DOHH2 (cell line): Measurements from ENCODE around the gene ARIH2.

Experiments
- H3F3A ChIP-seq: fragments of 200-600 bp; sonication (generic), shearing (Covaris generic); 2 replicates; pipeline ENCODE4 v1.6.0; 2016; ENCODE audit warnings: antibody characterized with exemption, mild to moderate bottlenecking; ENCODE audit not compliant: control insufficient read depth, insufficient read depth
- H3K27ac ChIP-seq: fragments of 200-600 bp; sonication (generic); 2 replicates; pipeline ENCODE4 v1.5.1; 2014; ENCODE audit warnings: low read depth, mild to moderate bottlenecking, low read length, moderate library complexity
- H3K27me3 ChIP-seq: fragments of 200-600 bp; sonication (generic); 2 replicates; pipeline ENCODE4 v1.6.1; 2014; ENCODE audit warnings: mild to moderate bottlenecking, low read length, mixed read lengths; ENCODE audit not compliant: control insufficient read depth
- H3K36me3 ChIP-seq: fragments of 200-600 bp; sonication (generic); 2 replicates; pipeline ENCODE4 v1.6.1; 2014; ENCODE audit warnings: mild to moderate bottlenecking, low read length, moderate library complexity, mixed read lengths; ENCODE audit not compliant: control insufficient read depth
- H3K4me1 ChIP-seq: fragments of 200-600 bp; sonication (generic); 2 replicates; pipeline ENCODE4 v1.6.1; 2014; ENCODE audit warnings: mild to moderate bottlenecking, low read length, mixed read lengths; ENCODE audit not compliant: control insufficient read depth
- H3K4me2 ChIP-seq: fragments of 200-600 bp; sonication (generic); 2 replicates; pipeline ENCODE4 v1.6.0; 2014; ENCODE audit warnings: mild to moderate bottlenecking, low read length, moderate library complexity
- H3K4me3 ChIP-seq: fragments of 200-600 bp; sonication (generic); 2 replicates; pipeline ENCODE4 v1.5.1; 2014; ENCODE audit warnings: mild to moderate bottlenecking, low read length, mixed read lengths
- H3K79me2 ChIP-seq: fragments of 200-600 bp; sonication (generic); 2 replicates; pipeline ENCODE4 v1.6.1; 2014; ENCODE audit warnings: mild to moderate bottlenecking, low read length, mixed read lengths; ENCODE audit not compliant: control insufficient read depth
- H3K9me2 ChIP-seq: fragments of 200-600 bp; sonication (generic); replicated peaks from 2 replicates; pipeline ENCODE4 v1.6.1; 2014; ENCODE audit warnings: mild to moderate bottlenecking, low read length, mixed read lengths; ENCODE audit not compliant: control insufficient read depth
- H3K9me3 ChIP-seq: fragments of 200-600 bp; sonication (generic); 2 replicates; pipeline ENCODE4 v1.6.1; 2014; ENCODE audit warnings: antibody characterized with exemption, low read length, mixed read lengths; ENCODE audit not compliant: control insufficient read depth, insufficient read depth
- H4K20me1 ChIP-seq: fragments of 200-600 bp; sonication (generic); 2 replicates; pipeline ENCODE4 v1.6.0; 2014; ENCODE audit warnings: low read depth, mild to moderate bottlenecking, antibody characterized with exemption, low read length, moderate library complexity; ENCODE audit not compliant: control insufficient read depth, insufficient read depth
- EZH2phosphoT487 ChIP-seq: fragments of 200-600 bp; sonication (generic); IDR thresholded peaks from 2 replicates; pipeline ENCODE4 v1.6.1; 2017; ENCODE audit warnings: borderline replicate concordance, mild to moderate bottlenecking, antibody characterized with exemption, low read length, moderate library complexity, mixed read lengths
- TF ChIP-seq, protein P1 (sequence below): fragments of 200-600 bp; sonication (generic); IDR thresholded peaks from one replicate; pipeline ENCODE4 v1.5.1; 2014; ENCODE audit warnings: antibody characterized with exemption, mild to moderate bottlenecking, low read depth, low read length; ENCODE audit not compliant: poor library complexity, severe bottlenecking

The ARIH2 gene

DNA sequence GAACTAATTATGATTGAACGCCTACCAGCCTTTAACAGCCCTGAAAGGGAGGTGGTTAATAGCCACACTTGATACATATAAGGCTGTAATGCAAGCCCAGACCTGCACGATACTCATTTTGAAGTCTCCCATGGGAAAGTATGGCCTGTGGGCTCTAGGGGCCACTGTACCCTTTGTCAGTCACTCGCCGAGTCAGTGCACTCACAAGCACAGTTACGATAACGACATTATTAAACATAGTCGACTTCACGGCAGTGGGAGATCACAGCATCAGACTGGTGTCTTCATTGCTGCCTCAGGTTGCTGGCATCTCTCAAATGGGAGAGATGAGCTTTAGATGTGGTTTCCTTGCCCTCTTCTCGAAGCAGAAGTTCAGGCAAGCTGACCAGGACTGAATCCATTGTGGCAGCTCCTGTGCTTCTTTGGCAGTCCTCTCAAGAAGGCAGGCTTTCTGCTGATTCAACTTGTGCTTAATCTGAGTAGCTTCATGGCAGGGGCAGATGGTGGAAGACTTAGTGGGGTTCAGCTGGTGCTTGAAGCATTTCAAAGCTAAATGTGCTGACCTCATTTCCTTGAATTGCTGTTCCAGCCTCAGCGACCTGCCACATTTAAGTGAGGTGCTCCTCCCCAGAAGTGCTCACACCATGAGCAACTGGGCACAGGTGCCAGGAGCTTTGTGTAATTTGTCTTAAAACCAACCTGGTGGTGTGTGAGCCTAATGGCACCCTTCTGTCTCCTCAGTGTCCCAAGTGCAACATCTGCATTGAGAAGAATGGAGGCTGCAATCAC is 55.6 kb downstream of the ARIH2 start:
- TF ChIP-seq, protein P1, sequence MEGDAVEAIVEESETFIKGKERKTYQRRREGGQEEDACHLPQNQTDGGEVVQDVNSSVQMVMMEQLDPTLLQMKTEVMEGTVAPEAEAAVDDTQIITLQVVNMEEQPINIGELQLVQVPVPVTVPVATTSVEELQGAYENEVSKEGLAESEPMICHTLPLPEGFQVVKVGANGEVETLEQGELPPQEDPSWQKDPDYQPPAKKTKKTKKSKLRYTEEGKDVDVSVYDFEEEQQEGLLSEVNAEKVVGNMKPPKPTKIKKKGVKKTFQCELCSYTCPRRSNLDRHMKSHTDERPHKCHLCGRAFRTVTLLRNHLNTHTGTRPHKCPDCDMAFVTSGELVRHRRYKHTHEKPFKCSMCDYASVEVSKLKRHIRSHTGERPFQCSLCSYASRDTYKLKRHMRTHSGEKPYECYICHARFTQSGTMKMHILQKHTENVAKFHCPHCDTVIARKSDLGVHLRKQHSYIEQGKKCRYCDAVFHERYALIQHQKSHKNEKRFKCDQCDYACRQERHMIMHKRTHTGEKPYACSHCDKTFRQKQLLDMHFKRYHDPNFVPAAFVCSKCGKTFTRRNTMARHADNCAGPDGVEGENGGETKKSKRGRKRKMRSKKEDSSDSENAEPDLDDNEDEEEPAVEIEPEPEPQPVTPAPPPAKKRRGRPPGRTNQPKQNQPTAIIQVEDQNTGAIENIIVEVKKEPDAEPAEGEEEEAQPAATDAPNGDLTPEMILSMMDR, result no peak
- TF ChIP-seq EZH2phosphoT487, result no peak
- Histone ChIP-seq H3K4me2 (no peak overlapping the region), H3K9me2 (no peaks in the 10 kb centered on the region), H3K79me2 (no peaks in the 10 kb centered on the region), H3K27me3 (no peaks in the 10 kb centered on the region), H3K36me3 (peaks cover 84% of the 10 kb centered on the region), H3K4me3 (no peak overlapping the region), H3K9me3 (no peaks in the 10 kb centered on the region), H3K27ac (no peak overlapping the region), H3F3A (no peaks in the 10 kb centered on the region), H3K4me1 (no peaks in the 10 kb centered on the region), H4K20me1 (no peaks in the 10 kb centered on the region)

DNA sequence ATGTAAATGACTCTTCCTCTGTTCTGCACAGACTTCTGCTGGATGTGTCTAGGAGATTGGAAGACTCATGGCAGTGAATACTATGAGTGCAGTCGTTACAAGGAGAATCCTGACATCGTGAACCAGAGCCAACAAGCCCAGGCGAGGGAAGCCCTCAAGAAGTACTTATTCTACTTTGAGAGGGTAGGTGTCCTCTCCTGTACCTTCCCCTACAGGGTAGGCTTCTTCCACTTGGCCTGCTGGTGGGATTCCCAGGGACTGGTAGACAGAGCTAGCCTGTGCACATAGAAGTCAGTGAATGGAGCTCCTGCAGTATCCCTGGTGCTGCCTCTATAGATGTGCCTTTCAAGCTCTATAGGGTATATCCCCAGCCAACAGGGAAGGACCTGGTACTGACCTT is 60.8 kb downstream of the ARIH2 start:
- no peak for TF ChIP-seq EZH2phosphoT487
- TF ChIP-seq, protein P1, result no peak

DNA sequence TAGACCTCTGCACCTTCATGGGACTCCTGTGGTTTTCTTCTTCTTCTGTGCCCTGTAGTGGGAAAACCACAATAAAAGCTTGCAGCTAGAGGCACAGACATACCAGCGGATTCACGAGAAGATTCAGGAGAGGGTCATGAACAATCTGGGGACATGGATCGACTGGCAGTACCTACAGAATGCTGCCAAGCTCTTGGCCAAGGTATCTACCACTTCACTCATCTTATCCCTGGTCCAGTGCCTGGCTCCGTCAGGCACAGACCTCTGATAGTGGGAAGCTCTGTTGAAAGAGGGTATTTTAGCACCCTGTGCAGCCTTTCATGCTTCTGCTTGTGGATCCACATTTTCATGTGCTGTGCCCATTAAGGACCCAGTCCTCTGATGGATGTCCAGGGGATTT is 61.7 kb downstream of the ARIH2 start:
- Histone ChIP-seq H3F3A (0 out of 2 replicates have a peak, but pooled peaks cover 4% of the 10 kb centered on the region), H3K4me2 (no peak overlapping the region), H3K9me2 (no peaks in the 10 kb centered on the region), H3K4me1 (no peaks in the 10 kb centered on the region), H3K9me3 (no peaks in the 10 kb centered on the region), H3K27ac (no peak overlapping the region), H3K4me3 (no peak overlapping the region), H4K20me1 (no peaks in the 10 kb centered on the region), H3K79me2 (no peaks in the 10 kb centered on the region; the same call in 1 of the 2 replicates), H3K27me3 (no peaks in the 10 kb centered on the region), H3K36me3 (peaks cover 84% of the 10 kb centered on the region)
- no peak for TF ChIP-seq EZH2phosphoT487
- TF ChIP-seq, protein P1, result no peak

More for the DNA sequence above, 60.8 kb downstream of the ARIH2 start:
- Histone ChIP-seq H3K36me3 (peaks cover 84% of the 10 kb centered on the region), H3K4me1 (no peaks in the 10 kb centered on the region), H3K9me2 (no peaks in the 10 kb centered on the region), H3K4me3 (no peak overlapping the region), H3K79me2 (no peaks in the 10 kb centered on the region; the same call in 1 of the 2 replicates), H3K27ac (no peak overlapping the region), H3K27me3 (no peaks in the 10 kb centered on the region), H3K9me3 (no peaks in the 10 kb centered on the region), H3F3A (no peaks in the 10 kb centered on the region), H3K4me2 (no peak overlapping the region), H4K20me1 (no peaks in the 10 kb centered on the region)
